Stimulated activated naive CD4-positive, alpha-beta T cell (primary cell): ENCODE data around the gene PDE9A.

Source experiments
- DNase-seq, 6 experiments: peaks; one replicate each; lab custom pipeline; 2025; lab: John Stamatoyannopoulos, UW

PDE9A gene

DNA sequence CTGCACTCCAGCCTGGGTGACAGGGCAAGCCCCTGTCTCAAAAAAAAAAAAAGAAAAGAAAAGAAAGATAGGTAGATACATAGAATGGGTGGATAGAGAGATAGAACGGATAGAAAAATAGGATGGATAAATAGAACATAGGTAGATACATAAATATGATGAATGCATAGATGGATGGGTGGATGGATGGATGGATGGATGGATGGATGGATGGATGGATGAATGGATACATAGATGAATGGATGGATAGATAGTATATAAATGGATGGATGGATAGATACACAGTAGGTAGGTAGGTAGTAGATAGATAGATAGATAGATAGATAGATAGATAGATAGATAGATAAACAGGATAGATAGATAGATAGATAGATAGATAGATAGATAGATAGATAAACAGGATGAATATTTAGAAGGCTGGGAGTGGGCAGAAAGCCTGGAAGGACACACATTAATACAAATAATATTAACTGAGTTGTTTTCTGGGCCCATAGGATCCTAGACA lies 87.0 kb downstream of the PDE9A start:
- no peak for DNase-seq

- no peak for DNase-seq
These were observed 87.6 kb downstream of the PDE9A start for GRCh38 chr21:42741066-42741465.

DNA sequence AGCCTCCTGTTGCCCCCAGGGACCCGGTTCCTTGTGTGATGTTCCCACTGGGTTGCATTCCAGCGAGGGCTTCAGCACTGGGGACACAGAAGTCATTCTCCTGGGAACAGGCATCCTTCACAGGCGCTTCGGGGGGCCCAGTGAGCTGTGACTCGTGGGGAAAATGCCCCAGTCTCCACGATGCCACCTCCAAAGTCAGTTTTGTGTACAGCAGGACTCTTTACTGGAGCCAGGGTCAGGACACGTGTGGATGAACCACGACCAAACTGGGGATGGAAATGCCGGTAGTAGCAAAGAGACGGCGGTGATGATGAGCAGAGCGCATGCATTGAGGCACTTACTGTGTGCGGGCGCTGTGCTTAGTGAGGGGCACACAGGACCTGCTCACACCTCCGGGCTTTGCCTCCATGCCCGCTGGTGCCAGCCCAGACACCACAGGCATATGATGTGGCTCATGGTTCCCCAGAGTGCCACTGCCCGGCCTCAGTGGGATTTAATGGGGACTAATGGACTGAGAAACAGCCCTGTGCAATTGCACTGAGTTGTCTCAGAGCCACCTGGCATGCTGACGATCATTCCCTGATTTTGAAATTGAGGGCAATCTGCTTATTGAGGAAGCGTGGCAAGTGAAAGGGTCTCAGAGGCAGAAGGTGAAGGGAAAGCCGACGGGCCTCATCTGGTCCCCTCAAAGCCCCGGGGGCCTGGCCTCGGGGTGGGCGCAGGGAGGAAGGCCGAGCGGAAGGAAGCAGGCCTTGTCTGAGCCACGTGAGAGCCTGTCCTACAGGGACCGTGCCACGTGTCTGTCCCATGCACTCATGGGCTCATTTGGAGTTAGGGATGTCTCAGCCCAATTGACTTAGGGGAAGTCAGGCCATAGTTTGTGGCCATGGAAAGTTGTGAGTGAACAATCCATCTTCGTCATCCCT lies 91.4 kb downstream of the PDE9A start:
- no peak for DNase-seq

DNA sequence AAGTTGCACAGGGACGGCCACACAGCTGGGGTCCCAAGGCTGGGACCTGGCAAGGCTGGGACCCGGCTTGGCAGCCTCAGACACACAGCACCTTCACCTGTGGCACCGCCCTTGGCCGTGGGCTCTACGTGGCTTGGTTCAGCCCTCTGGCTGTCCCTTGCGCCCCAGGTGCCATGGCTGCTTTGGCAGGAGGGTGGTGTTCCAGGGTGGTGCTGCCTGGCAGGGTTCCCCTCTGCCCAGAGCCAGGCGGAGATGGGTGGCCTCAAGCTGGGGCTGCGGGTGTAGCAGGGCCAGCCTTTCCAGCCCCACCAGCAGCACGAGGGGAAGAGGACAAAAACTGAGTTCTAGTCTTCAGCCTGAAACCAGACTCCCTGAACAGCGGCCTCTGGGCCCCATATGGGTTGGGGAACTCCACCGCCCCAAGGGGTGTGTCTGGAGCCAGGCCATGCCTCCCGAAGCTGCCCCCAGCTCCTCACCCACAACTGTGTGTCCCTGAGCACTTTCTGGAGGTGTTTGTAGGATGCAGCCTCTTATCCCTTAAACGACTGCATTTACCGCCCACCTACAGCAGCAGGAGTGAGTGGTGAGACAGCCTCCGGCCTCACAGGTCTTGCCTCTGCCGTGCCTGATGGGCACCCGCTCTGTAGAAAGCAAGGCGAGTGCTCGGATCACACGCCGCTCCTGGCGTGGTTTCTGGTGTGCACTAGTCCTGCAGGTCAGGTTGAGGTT lies 92.3 kb downstream of the PDE9A start:
- DNase-seq = no peak

- DNase-seq = peak in 2 of 6 experiments; percentile 21 to 41
These were observed 92.8 kb downstream of the PDE9A start for GRCh38 chr21:42746240-42746592.

DNA sequence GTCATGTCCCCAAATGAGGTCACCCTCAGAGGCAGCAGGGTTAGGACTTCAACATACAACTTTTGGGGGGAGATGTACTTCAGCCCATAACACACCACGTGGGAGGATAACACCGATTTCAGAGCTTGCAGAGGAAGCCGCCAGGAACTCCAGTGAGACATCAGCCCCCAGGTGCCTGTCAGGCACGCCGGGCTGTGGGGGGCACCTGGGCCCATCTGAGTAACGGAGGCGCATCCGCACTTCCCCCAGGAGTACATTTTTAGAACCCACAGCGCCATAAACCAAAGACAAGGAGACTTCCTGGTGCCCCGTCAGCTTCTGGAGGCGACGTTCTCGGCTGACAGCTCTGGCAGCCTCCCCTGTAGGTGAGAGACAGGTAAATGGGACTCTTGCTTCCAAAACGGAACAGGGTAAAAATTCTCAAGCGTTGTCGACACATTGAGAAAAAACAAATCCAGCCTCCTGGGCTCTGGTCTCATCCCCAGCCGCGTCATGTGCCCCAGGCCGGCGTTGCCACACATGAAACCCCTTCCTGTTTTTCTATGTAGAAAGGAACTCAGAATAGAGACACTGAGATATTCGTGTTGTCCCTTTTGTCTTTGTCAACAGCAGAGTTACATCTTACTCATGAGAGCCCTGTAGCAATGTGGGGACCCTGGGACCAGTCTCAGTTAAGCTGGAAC lies 93.3 kb downstream of the PDE9A start:
- DNase-seq = peak; percentile 24 to 80 (median 57)

DNA sequence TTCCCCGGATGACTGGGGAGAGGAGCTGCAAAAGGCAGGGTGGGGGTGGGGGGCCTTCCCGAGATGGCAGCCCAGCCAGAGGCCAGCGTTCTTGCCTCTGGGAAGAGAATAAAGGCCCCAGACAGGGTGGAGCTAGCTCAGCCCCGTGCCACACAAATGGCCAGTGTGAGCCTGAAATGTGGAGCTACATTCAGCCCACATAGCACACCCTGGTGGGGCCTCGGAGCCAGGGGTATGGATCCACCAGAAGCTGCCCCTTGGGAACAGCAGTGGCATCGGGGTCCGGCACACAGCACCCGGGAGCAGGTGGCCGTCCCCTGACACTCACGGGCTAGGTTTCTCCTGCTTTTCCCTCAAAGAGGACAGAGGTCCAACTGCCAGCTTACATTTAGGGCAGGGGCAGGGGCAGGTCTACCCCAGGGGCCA lies 93.9 kb downstream of the PDE9A start:
- peak in 1 of 6 experiments; percentile 41 for DNase-seq

GRCh38 chr21:42747746-42748351 lies 94.4 kb downstream of the PDE9A start:
- no peak for DNase-seq

DNA sequence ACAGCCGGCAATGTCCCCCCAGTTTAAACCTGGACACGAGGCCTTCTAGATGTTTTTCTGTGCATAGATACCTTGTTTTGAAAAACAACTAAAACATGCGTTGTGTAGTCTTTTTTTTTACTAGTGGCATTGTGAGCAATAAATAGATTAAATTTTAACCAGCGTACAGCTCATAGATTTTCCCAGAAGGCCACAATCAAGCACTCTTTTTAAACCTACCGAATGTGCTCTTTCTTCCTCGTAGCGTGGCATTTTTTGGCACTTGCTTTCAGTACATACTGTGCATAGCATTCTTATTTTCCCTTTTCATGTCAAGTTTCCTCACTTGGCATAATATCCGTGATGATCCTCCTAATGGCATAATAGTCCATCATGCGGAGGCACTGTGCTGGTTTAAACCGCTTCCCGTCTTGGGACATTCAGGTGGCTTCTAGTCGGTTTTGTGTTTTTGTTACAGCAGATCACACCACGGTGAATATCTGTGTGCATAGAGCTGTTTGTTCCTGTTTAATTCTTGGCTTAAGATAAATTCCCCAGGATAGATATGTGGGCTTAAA lies 95.3 kb downstream of the PDE9A start:
- no peak for DNase-seq

GRCh38 chr21:42750737-42751530 lies 97.5 kb downstream of the PDE9A start:
- DNase-seq = no peak

GRCh38 chr21:42751866-42752265 lies 98.4 kb downstream of the PDE9A start:
- no peak for DNase-seq

DNA sequence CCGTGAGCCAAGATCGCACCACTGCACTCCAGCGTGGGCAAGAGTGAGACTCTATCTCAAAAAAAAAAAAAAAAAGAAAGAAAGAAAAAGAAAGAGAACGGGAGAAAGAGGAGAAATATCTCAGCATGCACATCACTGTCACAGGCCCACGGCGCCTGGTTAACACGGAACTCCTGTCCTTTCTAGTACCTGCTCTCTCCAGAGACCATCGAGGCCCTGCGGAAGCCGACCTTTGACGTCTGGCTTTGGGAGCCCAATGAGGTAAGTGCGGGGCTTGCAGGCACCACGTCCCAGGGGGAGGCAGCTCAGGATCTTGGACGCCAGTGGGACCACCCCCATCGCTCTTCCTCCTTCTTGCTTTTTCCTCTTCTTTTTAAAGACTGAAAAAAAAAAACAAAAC lies 100.4 kb downstream of the PDE9A start:
- no peak for DNase-seq

GRCh38 chr21:42754270-42754933 lies 101.0 kb downstream of the PDE9A start:
- DNase-seq = no peak

- no peak for DNase-seq
These were observed 101.7 kb downstream of the PDE9A start for GRCh38 chr21:42755031-42755665.

GRCh38 chr21:42755766-42756579 lies 102.6 kb downstream of the PDE9A start:
- DNase-seq = no peak

- DNase-seq = no peak
These were observed 103.3 kb downstream of the PDE9A start for GRCh38 chr21:42756580-42757250.

- no peak for DNase-seq
These were observed 104.0 kb downstream of the PDE9A start for GRCh38 chr21:42757422-42757821.
